ENCODE data around the gene MYLK2. TPM values are rescaled to one million over a fixed set of nuclear protein-coding genes. Genes with fewer than 3 reads are reported as not detected.

Gene MYLK2
- total and polyA plus RNA-seq, 10 of the 15 experiments (the other 5 are each of a cell fraction or from before 2014, with no cell fraction given): 0.04 to 0.67 (median 0.18) TPM; not detected in 1

DNA sequence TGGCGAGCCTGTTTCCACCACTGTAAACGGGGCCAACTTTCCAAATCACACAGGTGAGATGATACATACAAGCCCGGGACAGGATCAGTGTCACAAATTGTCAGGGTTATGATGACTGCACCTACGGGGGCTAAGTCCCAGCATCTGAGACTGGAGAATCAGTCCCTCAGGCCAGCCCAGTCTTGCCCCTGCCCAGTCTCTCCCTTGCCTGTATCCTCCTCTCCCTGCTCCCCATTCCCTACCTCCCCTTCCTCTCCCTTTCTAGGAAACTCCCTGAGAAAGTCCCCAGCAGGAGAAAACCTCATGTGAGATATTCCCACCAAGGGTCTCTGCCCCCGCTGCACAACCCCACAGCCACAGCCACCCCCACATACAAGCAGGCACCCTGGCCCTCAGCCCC lies 24.7 kb downstream of the MYLK2 start (continued):
- TF ChIP-seq NKRF (conservative IDR thresholded peaks at IDR 0.05) (no peak), KAT2A (conservative IDR thresholded peaks at IDR 0.05; ENCODE audit: control insufficient read depth, low read depth, low read length) (no peak), TCF3 (IDR thresholded peaks at IDR 0.05; ENCODE audit: borderline replicate concordance, insufficient read depth, low read depth, low read length) (no peak)
- TF ChIP-seq, protein P1, sequence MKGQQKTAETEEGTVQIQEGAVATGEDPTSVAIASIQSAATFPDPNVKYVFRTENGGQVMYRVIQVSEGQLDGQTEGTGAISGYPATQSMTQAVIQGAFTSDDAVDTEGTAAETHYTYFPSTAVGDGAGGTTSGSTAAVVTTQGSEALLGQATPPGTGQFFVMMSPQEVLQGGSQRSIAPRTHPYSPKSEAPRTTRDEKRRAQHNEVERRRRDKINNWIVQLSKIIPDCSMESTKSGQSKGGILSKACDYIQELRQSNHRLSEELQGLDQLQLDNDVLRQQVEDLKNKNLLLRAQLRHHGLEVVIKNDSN (IDR thresholded peaks at IDR 0.05; ENCODE audit: borderline replicate concordance, extremely low read length, insufficient read depth, low read depth, low read length): no peak

DNA sequence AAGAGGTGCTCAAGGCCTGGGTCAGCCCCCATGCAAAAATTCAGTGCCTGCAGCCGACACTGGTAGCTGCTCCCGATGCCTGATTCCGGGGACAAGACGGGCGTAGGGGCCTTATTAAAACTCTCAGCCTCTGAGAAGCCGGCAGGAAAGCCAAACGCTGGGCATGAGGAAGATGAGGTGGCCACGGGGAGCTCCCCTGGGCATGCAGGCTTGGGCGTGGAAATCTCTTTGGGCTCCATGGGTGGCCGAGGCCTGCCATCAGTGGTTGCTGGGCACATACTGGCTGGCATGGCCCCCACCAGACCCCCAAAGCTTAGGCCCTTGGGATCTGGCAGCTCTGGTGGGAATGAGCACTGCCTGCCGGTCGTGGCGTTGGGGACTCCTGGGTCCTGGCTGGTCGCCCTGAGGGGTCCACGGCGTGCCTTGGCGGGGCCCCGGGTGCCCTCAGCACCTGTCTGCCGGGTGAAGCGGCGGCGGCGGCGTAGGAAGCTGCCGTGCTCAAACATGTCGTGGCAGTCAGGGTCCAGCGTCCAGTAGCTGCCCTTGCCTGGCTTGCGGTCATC lies 25.7 kb downstream of the MYLK2 start:
- H3K36me3 ChIP-seq (ENCODE audit: control insufficient read depth in 2 of 2, insufficient read depth in 2 of 2, low read length in 1 of 2): no peaks in the 10 kb centered on the region
- FAIRE-seq (no peak), DNase-seq (ENCODE audit: low read depth, low spot score) (no peak), ATAC-seq (no peak)
- no peak overlapping the region for H2AFZ ChIP-seq (ENCODE audit: control insufficient read depth, low read depth, low read length)
- POLR2A ChIA-PET: no interaction called here
- intact Hi-C loops (cut with micrococcal nuclease; ENCODE audit: unreplicated experiment) (loop anchor here (5.0 kb wide), 1 partner anchor 172 kb away; no protein-coding TSS in a partner anchor), in situ Hi-C loops (cut with MboI) (no loop called here)
- no peaks in the 10 kb centered on the region; a peak in 2 of 4 replicates for H3K27me3 ChIP-seq (replicated peaks in 1 of 2; ENCODE audit: control insufficient read depth in 2 of 2, insufficient read depth in 2 of 2, low read length in 1 of 2)
- H3K79me2 ChIP-seq (ENCODE audit: control insufficient read depth, insufficient read depth, low read length): no peaks in the 10 kb centered on the region
- RAD21 ChIA-PET (ENCODE audit: unreplicated experiment): interaction anchor here (1.7 to 1.9 kb wide), 2 partner anchors 21 to 112 kb away, joined by 4 read pairs; no protein-coding TSS in a partner anchor
- H3K9ac ChIP-seq (ENCODE audit: control insufficient read depth, insufficient read depth, low read length): no peak overlapping the region
- no peaks in the 10 kb centered on the region for H3K9me3 ChIP-seq (replicated peaks; ENCODE audit: control insufficient read depth, insufficient read depth, low read length)
- BruUV-seq (replicated peaks): no TSS peak
- H3K4me1 ChIP-seq (ENCODE audit: control insufficient read depth, insufficient read depth, low read length): peaks cover 5% of the 10 kb centered on the region; the same call in 1 of the 2 replicates
- no peak overlapping the region for H3K27ac ChIP-seq (ENCODE audit: control insufficient read depth, insufficient read depth)
- no peak overlapping the region for H3K4me2 ChIP-seq (ENCODE audit: control insufficient read depth, insufficient read depth)
- H4K20me1 ChIP-seq (ENCODE audit: control insufficient read depth, insufficient read depth): no peaks in the 10 kb centered on the region; the same call in 1 of the 2 replicates
- CTCF ChIA-PET: interaction anchor here (0.6 to 7.3 kb wide), 6 partner anchors 10 to 187 kb away, joined by 3 to 109 read pairs (median 3); partner anchors contain the start of gene MYLK2
- no peak overlapping the region for H3K4me3 ChIP-seq
- WGBS (ENCODE audit: insufficient coverage, insufficient replicate concordance, low lambda C conversion rate, missing lambda C conversion rate): 65% methylated on average over 21 of the region's 28 CpGs
- SMC1A ChIA-PET (ENCODE audit: uncharacterized antibody, unreplicated experiment): no interaction called here
- no peak for TF ChIP-seq IKZF2 (IDR thresholded peaks at IDR 0.05)
- TF ChIP-seq ETV6 (conservative IDR thresholded peaks at IDR 0.05 in 1 of 2, IDR thresholded peaks at IDR 0.05 in 1 of 2; ENCODE audit: borderline replicate concordance in 1 of 2, low read depth in 1 of 2): no peak
- no peak for TF ChIP-seq PAX8 (IDR thresholded peaks at IDR 0.05)
- no peak for TF ChIP-seq POU2F2 (IDR thresholded peaks at IDR 0.05; ENCODE audit: borderline replicate concordance, low read depth, low read length)
- no peak for TF ChIP-seq ZNF384 (IDR thresholded peaks at IDR 0.05; ENCODE audit: borderline replicate concordance, low read depth, low read length)
- no peak for TF ChIP-seq PRDM15 (CRISPR knock-in tag; IDR thresholded peaks at IDR 0.05)
- TF ChIP-seq EZH2 (IDR thresholded peaks at IDR 0.05; ENCODE audit: borderline replicate concordance, control insufficient read depth, low read depth, low read length): no peak
- no peak for TF ChIP-seq BACH1 (IDR thresholded peaks at IDR 0.05; ENCODE audit: borderline replicate concordance)
- TF ChIP-seq SREBF1 (IDR thresholded peaks at IDR 0.05; ENCODE audit: low read length): no peak
- TF ChIP-seq RUNX3 (IDR thresholded peaks at IDR 0.05; ENCODE audit: low read length): no peak
- TF ChIP-seq EED (IDR thresholded peaks at IDR 0.05; ENCODE audit: low read depth): no peak
- TF ChIP-seq ZNF24 (IDR thresholded peaks at IDR 0.05): no peak
- TF ChIP-seq HDGF (IDR thresholded peaks at IDR 0.05): no peak

Measured in GM12878 (cell line).